NCI-H146 treated with DMSO at 0.1 percent for 48 hours (cell line): Measurements from ENCODE around the gene IQGAP2.
"Not testable (repeated sequence)": the region's sequence is repeated elsewhere in the genome, so short reads cannot be mapped to it uniquely, and the experiment has no call there.

ENCODE experiments used
- DNase-seq: peaks from one replicate; lab custom pipeline; 2025; ENCODE audit not compliant: unreplicated experiment; lab: John Stamatoyannopoulos, UW

IQGAP2 gene

GRCh38 chr5:76402886-76403765 is at the start of gene IQGAP2:
Gene IQGAP2 (plus strand): TSS chr5:76403285. CDS start chr5:76403546, 261 bp downstream.
- DNase-seq = no peak

- no peak for DNase-seq
Measured at GRCh38 chr5:76356887-76357286, 46.2 kb upstream of the IQGAP2 start.

- DNase-seq = no peak
Measured at GRCh38 chr5:76363352-76364225, 39.5 kb upstream of the IQGAP2 start.

- DNase-seq = no peak
Measured at GRCh38 chr5:76364226-76364589, 38.9 kb upstream of the IQGAP2 start.

GRCh38 chr5:76365561-76365960 is 37.5 kb upstream of the IQGAP2 start:
- no peak for DNase-seq

- no peak for DNase-seq
Measured at GRCh38 chr5:76366596-76366995, 36.5 kb upstream of the IQGAP2 start.

GRCh38 chr5:76367623-76368371 is 35.3 kb upstream of the IQGAP2 start:
- DNase-seq = no peak

- DNase-seq = no peak
Measured at GRCh38 chr5:76368941-76369340, 34.1 kb upstream of the IQGAP2 start.

- not testable (repeated sequence) for DNase-seq
Measured at GRCh38 chr5:76369668-76370067, 33.4 kb upstream of the IQGAP2 start.

- no peak for DNase-seq
Measured at GRCh38 chr5:76371960-76372322, 31.1 kb upstream of the IQGAP2 start.

- DNase-seq = no peak
Measured at GRCh38 chr5:76372323-76373054, 30.6 kb upstream of the IQGAP2 start.

- no peak for DNase-seq
Measured at GRCh38 chr5:76376148-76376865, 26.8 kb upstream of the IQGAP2 start.

GRCh38 chr5:76376866-76377230 is 26.2 kb upstream of the IQGAP2 start:
- DNase-seq = no peak

- no peak for DNase-seq
Measured at GRCh38 chr5:76378355-76378754, 24.7 kb upstream of the IQGAP2 start.

GRCh38 chr5:76379316-76379715 is 23.8 kb upstream of the IQGAP2 start:
- DNase-seq = no peak

- DNase-seq = no peak
Measured at GRCh38 chr5:76379855-76380254, 23.2 kb upstream of the IQGAP2 start.

GRCh38 chr5:76380346-76381066 is 22.6 kb upstream of the IQGAP2 start:
- no peak for DNase-seq

- DNase-seq = no peak
Measured at GRCh38 chr5:76383126-76383832, 19.8 kb upstream of the IQGAP2 start.

- DNase-seq = no peak
Measured at GRCh38 chr5:76384189-76384588, 18.9 kb upstream of the IQGAP2 start.
